Activated CD8-positive, alpha-beta memory T cell treated with anti-CD3 and anti-CD28 coated beads, Interleukin-2, amount 50 U/mL, for 4 hours (primary cell): ENCODE data around the gene NFAT5.

Source experiments
- DNase-seq: peaks from one replicate; pipeline ENCODE4 v3.0.0-alpha.2; 2020

The NFAT5 gene

DNA sequence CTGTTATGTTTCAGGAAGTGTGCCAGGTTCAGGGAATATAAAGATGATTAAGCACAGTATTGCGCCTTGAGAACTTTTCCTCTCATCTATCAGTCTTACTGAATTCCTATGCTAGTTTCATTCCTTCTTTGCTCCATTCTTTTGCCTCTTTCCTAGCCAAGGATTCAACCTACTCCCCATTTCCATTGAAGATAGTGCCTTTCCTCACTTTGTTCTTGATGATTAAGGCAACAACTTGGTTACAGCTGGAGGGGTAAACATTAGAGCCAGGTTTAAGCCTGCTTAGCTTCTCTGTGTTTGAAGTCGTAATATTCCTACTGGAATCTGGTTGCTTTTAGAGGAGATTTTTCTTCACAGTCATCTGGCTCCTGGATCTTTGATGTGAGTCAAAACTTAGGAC, 85.5 kb downstream of the NFAT5 start:
- no peak for DNase-seq

DNA sequence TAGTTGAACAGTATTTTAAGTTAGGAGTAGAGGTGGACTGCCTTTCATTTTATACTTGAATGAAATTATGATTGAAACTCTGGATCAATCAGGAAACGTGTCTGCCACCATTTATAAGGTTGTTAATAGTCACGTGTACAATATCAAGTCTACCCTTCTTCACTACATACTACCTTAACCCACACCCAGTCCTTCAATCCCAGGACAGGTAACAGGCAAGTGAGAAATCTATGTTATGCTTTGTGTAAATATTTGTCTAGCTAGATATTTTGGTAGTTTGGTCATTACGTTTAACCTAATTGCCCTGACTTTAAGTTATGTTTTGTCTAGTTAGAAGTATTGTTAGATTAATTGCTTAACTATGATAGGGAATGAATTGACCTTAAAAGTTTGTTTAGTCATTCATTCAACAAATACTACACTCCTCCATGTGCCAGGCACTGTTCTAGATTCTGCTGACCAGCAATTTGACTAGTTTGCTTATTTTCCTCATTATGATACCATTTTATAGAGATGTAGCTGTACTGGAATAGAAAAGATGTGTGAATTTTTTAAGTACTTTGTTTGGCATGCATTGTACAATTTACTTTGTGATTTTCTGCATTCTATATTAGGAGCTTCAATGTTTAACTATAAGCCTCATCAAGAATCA, 88.6 kb downstream of the NFAT5 start:
- no peak for DNase-seq

- no peak for DNase-seq
These were observed 94.4 kb downstream of the NFAT5 start for GRCh38 chr16:69660166-69660565.

DNA sequence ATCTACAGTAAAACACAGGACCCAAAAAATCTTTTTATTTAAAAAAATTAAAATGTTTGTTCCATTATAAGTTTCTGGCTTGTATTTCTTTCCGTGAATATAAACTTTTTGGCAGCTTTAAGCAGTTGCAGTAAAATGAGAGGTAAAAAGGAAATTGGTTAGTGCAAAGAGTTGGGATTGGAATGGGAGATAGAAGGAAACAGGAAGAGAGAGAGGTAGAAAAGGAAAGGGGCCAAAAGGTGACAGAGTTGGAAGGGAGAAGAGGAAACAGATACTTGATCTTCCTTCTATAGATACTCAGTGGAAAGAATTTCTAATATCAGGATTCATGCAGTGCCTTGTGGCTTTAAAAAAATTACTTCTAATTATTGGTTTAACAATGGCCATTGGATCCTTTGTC, 97.1 kb downstream of the NFAT5 start:
- no peak for DNase-seq

- no peak for DNase-seq
These were observed 98.1 kb downstream of the NFAT5 start for GRCh38 chr16:69663846-69664245.

GRCh38 chr16:69669577-69669976, 103.8 kb downstream of the NFAT5 start:
- no peak for DNase-seq

DNA sequence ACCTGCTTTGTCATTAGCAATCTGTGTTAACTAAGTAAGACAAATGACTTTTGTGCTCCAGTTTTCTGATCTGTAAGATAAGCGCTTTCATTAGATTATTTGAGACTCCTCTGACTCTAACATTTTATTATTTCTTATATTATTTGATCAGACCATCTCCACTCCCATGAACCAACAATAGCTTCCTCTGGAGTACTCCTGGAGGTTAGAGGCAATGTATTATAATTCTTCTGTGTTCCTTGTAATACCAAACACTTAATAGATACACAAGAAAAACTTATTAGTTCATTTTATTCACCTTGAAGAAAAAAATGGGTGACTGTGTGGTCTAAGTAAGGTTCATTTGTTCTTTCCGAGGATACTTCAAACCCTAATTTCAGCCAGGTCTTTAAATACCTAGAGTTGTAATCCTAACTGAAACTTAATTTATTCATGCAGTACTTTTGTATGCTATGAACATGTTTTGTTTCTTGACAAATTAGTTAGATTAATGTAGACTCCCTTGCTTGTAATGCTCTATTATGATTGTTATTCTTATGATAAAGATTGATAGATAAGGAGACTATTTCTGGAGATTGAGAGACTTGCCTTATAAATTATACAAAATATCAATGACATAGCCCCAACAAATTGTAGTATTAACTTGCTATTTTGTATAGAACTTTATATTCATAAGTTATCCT, 106.7 kb downstream of the NFAT5 start:
- no peak for DNase-seq

DNA sequence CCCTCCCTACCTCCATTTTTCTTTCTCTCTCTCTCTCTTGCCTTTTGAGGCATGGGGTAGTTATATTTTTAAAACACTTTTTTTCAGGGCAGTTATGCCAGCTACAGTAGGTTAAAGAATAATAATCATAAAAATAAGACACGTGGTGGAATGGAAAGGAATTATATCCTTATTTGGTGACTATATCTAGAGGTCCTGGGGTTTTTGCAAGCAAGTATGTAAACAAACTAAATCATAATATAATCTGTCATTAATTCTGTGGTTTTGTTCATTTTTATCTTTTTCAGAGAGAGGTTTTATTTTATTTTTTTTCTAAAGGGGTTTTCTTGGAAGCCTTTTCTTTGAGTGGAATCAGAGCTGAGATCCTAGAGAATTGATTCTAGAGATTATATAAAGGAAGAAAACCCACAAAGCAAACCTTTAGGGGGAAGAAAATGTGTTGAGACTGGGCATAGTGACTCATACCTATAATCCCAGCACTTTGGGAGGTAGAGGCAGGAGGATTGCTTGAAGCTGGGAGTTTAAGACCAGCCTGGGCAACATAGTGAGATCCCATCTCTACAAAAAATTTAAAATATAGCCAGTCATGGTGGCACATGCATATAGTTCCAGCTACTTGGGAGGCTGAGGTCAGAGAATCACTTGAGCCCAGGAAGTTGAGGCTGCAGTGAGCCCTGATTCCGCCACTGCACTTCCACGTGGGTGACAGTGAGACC, 107.4 kb downstream of the NFAT5 start:
- no peak for DNase-seq

GRCh38 chr16:69680358-69680757, 114.6 kb downstream of the NFAT5 start:
- DNase-seq, result no peak

DNA sequence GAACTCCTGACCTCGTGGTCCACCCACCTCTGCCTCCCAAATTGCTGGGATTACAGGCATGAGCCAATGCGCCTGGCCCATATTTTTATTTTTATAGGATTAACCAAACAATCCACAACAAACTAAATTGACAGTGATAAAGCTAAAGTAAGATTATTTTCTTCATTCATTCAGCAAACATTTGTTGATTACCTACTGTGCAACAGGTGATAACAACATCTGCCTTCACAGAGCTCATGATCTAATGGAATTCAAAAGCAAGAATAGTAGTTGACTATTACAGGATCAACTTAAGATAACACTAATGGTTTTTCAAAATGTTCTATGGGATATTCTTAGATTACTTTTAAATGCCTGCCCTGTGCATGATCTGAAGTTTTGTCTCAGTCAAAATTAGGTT, 122.8 kb downstream of the NFAT5 start:
- no peak for DNase-seq

- DNase-seq, result no peak
These were observed 126.5 kb downstream of the NFAT5 start for GRCh38 chr16:69691980-69692911.

DNA sequence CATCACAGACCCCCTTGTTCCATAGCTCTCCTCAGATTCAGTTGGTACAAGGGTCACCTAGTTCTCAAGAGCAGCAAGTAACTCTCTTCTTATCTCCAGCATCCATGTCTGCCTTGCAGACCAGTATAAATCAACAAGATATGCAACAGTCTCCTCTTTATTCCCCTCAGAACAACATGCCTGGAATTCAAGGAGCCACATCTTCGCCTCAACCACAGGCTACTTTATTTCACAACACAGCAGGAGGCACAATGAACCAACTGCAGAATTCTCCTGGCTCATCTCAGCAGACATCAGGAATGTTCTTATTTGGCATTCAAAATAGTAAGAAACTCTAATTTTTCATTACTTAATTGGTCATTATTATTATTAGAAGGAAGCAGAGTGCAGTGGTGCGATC, 128.2 kb downstream of the NFAT5 start:
- DNase-seq, result no peak

- no peak for DNase-seq
These were observed 132.6 kb downstream of the NFAT5 start for GRCh38 chr16:69698404-69698803.

- no peak for DNase-seq
These were observed 134.1 kb downstream of the NFAT5 start for GRCh38 chr16:69699915-69700314.

GRCh38 chr16:69701452-69701851, 135.7 kb downstream of the NFAT5 start:
- no peak for DNase-seq

- no peak for DNase-seq
These were observed 136.1 kb downstream of the NFAT5 start for GRCh38 chr16:69701866-69702265.

GRCh38 chr16:69703638-69704037, 137.9 kb downstream of the NFAT5 start:
- no peak for DNase-seq

DNA sequence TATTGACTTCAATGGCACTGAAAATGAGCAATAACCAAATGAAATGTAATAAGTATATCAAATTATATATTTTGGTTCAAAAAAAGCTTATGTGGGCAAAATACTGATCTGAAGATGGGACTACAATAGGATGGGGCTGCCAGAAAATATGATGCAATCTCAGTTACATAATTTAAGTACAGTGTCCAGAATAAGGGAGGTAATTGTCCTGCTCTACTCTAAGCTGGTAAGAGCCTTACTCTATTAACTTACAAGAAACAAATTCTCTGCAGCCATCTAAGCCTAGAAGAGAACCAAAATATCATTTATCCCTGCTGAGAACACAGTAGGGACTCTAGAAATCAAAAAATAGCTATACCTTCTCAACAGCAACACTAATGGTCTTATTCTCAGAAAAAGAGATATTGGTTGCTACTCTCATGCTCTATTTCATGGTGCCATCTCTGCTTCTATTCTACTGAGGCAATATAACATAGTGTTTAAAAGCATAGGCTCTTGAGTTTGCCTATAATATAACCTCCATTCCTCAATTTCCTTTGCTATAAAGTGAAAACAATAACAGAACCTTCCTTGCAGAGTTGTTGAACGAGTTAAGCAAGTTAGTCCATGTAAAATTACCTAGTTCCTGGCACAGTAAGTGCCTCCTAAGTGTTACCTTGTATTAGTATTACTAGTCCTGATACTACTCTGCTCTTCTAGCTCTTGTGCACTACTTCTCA, 140.6 kb downstream of the NFAT5 start:
- DNase-seq, result no peak

DNA sequence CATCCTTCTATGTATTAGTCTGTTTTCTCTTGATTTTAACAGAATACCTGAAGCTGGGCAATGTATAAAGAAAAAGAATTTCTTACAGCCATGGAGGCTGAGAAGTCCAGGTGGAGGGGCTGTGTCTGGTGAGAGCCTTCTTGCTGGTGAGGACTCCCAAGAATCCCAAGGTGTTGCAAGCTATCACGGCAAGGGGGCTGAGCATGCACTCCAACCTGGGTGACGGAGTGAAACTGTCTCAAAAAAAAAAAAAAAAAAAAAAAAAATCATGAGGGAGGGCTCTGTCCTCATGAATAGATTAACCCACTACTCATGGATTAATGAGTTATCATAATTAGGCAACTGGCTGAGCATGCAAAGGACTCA, 141.2 kb downstream of the NFAT5 start:
- no peak for DNase-seq

DNA sequence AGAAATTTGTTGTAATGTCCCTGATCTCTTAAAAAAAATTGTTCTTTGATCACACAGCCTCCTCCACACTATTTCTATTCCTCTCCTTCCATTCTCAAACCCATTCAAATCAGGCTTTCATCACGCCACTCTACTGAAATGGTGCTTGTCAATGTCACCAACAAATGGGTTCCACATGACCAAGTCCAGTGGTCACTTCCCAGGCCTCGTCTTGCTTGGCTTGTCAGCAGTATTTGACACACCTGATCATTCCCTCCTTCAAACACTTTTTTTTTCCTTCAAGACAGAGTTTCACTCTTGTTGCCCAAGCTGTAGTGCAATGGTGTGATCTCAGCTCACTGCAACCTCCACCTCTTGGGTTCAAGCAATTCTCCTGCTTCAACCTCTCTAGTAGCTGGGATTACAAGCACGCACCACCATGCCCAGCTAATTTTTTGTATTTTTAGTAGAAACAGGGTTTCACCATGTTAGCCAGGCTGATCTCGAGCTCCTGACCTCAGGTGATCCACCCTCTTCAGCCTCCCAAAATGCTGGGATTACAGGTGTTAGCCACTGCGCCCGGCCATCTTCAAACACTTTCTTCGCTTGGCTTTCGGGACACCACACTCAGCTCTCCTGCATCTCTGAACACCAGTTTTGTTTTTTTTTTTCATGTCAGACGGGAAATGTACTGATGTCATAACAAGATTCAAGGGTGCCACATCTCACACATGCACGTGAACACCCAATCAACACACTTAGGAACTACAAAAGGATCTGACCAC, 142.3 kb downstream of the NFAT5 start:
- DNase-seq, result no peak

GRCh38 chr16:69709456-69710084, 143.8 kb downstream of the NFAT5 start:
- DNase-seq, result no peak
